Memory B cell (primary cell): Measurements from ENCODE around the gene SLC38A3.

Experiments used
- ATAC-seq: fragments of 150-1000 bp; cut with Tn5 transposase; 2 replicates; pipeline ENCODE4 v1.10.0; 2021; ENCODE audit warnings: low read depth, mild to moderate bottlenecking, moderate library complexity
- DNase-seq, 2 donors: peaks; one replicate each; pipeline ENCODE4 v3.0.0; 2022; ENCODE audit warnings: low spot score in 2 of 2
- H3K27ac Mint-ChIP-seq: one replicate; pipeline ENCODE4 v1.8.0; 2022; ENCODE audit warnings: mild to moderate bottlenecking, moderate library complexity, mixed read lengths
- H3K27me3 Mint-ChIP-seq: one replicate; pipeline ENCODE4 v1.8.0; 2022; ENCODE audit warnings: mixed read lengths
- H3K36me3 Mint-ChIP-seq: one replicate; pipeline ENCODE4 v1.8.0; 2022; ENCODE audit warnings: mild to moderate bottlenecking, mixed read lengths
- H3K4me1 Mint-ChIP-seq: one replicate; pipeline ENCODE4 v1.8.0; 2022; ENCODE audit warnings: mixed read lengths
- H3K4me3 Mint-ChIP-seq: one replicate; pipeline ENCODE4 v1.8.0; 2022; ENCODE audit warnings: mild to moderate bottlenecking, moderate library complexity, mixed read lengths
- H3K9me3 Mint-ChIP-seq: one replicate; pipeline ENCODE4 v1.8.0; 2022; ENCODE audit warnings: mixed read lengths

The SLC38A3 gene

GRCh38 chr3:50192689-50193141 is 12.4 kb upstream of the SLC38A3 start:
- Mint-ChIP-seq H3K27me3 (peaks cover 9% of the 10 kb centered on the region), H3K4me3 (no peak overlapping the region), H3K27ac (no peak overlapping the region), H3K36me3 (no peaks in the 10 kb centered on the region), H3K9me3 (no peaks in the 10 kb centered on the region), H3K4me1 (peaks cover 5% of the 10 kb centered on the region)
- ATAC-seq (peak; percentile 55), DNase-seq (peak; percentile 92 to 96)

GRCh38 chr3:50193286-50193685 is 11.8 kb upstream of the SLC38A3 start:
- Mint-ChIP-seq H3K36me3 (no peaks in the 10 kb centered on the region), H3K4me1 (peaks cover 5% of the 10 kb centered on the region), H3K27me3 (peaks cover 9% of the 10 kb centered on the region), H3K4me3 (no peak overlapping the region), H3K9me3 (no peaks in the 10 kb centered on the region), H3K27ac (no peak overlapping the region)
- no peak for ATAC-seq
- DNase-seq, result no peak

- no peak for DNase-seq
- Mint-ChIP-seq H3K4me1 (peaks cover 5% of the 10 kb centered on the region), H3K36me3 (no peaks in the 10 kb centered on the region), H3K4me3 (no peak overlapping the region), H3K27ac (no peak overlapping the region), H3K9me3 (no peaks in the 10 kb centered on the region), H3K27me3 (peaks cover 9% of the 10 kb centered on the region)
- ATAC-seq, result no peak
These were observed 11.3 kb upstream of the SLC38A3 start for GRCh38 chr3:50193746-50194127.

- ATAC-seq (peak; percentile 84), DNase-seq (peak; percentile 80 to 86)
- Mint-ChIP-seq H3K36me3 (no peaks in the 10 kb centered on the region), H3K4me3 (peak overlapping the region; percentile 21), H3K4me1 (peaks cover 5% of the 10 kb centered on the region), H3K27me3 (peaks cover 11% of the 10 kb centered on the region), H3K9me3 (no peaks in the 10 kb centered on the region), H3K27ac (peak overlapping the region; percentile 50)
These were observed 10.8 kb upstream of the SLC38A3 start for GRCh38 chr3:50194128-50194902.

GRCh38 chr3:50194903-50195500 is 10.1 kb upstream of the SLC38A3 start:
- no peaks in the 10 kb centered on the region for H3K9me3 Mint-ChIP-seq

GRCh38 chr3:50195501-50196252 is 9.4 kb upstream of the SLC38A3 start:
- Mint-ChIP-seq H3K4me3 (no peak overlapping the region), H3K9me3 (no peaks in the 10 kb centered on the region), H3K27me3 (peaks cover 13% of the 10 kb centered on the region), H3K4me1 (peaks cover 5% of the 10 kb centered on the region), H3K27ac (no peak overlapping the region), H3K36me3 (no peaks in the 10 kb centered on the region)
- no peak for ATAC-seq
- no peak for DNase-seq

More at GRCh38 chr3:50194903-50195500, 10.1 kb upstream of the SLC38A3 start:
- Mint-ChIP-seq H3K4me1 (peaks cover 5% of the 10 kb centered on the region), H3K27me3 (peaks cover 11% of the 10 kb centered on the region), H3K4me3 (peak overlapping the region; percentile 21), H3K36me3 (no peaks in the 10 kb centered on the region), H3K27ac (no peak overlapping the region)
- ATAC-seq, result peak; percentile 53
- no peak for DNase-seq

- Mint-ChIP-seq H3K9me3 (no peaks in the 10 kb centered on the region), H3K27ac (no peak overlapping the region), H3K4me3 (no peak overlapping the region), H3K36me3 (no peaks in the 10 kb centered on the region), H3K4me1 (no peaks in the 10 kb centered on the region), H3K27me3 (peaks cover 19% of the 10 kb centered on the region)
- ATAC-seq (no peak), DNase-seq (no peak)
These were observed 8.7 kb upstream of the SLC38A3 start for GRCh38 chr3:50196253-50196801.

GRCh38 chr3:50201573-50202315 is 3.3 kb upstream of the SLC38A3 start:
- peaks cover 35% of the 10 kb centered on the region for H3K27me3 Mint-ChIP-seq
- no peak overlapping the region for H3K27ac Mint-ChIP-seq
- H3K36me3 Mint-ChIP-seq, result no peaks in the 10 kb centered on the region
- H3K9me3 Mint-ChIP-seq, result no peaks in the 10 kb centered on the region
- ATAC-seq (no peak), DNase-seq (no peak)
- no peaks in the 10 kb centered on the region for H3K4me1 Mint-ChIP-seq
- no peak overlapping the region for H3K4me3 Mint-ChIP-seq

- no peaks in the 10 kb centered on the region for H3K36me3 Mint-ChIP-seq
- no peak overlapping the region for H3K4me3 Mint-ChIP-seq
- ATAC-seq (no peak), DNase-seq (no peak)
- H3K27ac Mint-ChIP-seq, result no peak overlapping the region
- H3K9me3 Mint-ChIP-seq, result no peaks in the 10 kb centered on the region
- H3K4me1 Mint-ChIP-seq, result no peaks in the 10 kb centered on the region
- peaks cover 38% of the 10 kb centered on the region for H3K27me3 Mint-ChIP-seq
These were observed 2.5 kb upstream of the SLC38A3 start for GRCh38 chr3:50202353-50203112.

GRCh38 chr3:50203113-50203808 is 1.8 kb upstream of the SLC38A3 start:
- DNase-seq, result no peak
- Mint-ChIP-seq H3K36me3 (no peaks in the 10 kb centered on the region), H3K27ac (no peak overlapping the region), H3K27me3 (peaks cover 38% of the 10 kb centered on the region), H3K4me1 (no peaks in the 10 kb centered on the region), H3K9me3 (no peaks in the 10 kb centered on the region), H3K4me3 (no peak overlapping the region)
- no peak for ATAC-seq

GRCh38 chr3:50203809-50204803 is 965 bp upstream of the SLC38A3 start:
- H3K27me3 Mint-ChIP-seq, result peaks cover 42% of the 10 kb centered on the region

More at GRCh38 chr3:50203809-50204803, 965 bp upstream of the SLC38A3 start:
- Mint-ChIP-seq H3K27ac (no peak overlapping the region), H3K9me3 (no peaks in the 10 kb centered on the region), H3K4me1 (no peaks in the 10 kb centered on the region), H3K36me3 (no peaks in the 10 kb centered on the region), H3K4me3 (no peak overlapping the region)
- ATAC-seq (no peak), DNase-seq (no peak)
